GM19438 (cell line): ENCODE measurements around the gene MCF2L2.

ENCODE experiments used
- ATAC-seq: cut with Tn5 transposase; IDR thresholded peaks from one replicate; pipeline ENCODE4 v1.9.1; 2021; ENCODE audit warnings: low read depth; ENCODE audit not compliant: unreplicated experiment

Gene MCF2L2

GRCh38 chr3:183149915-183150750 lies 278.3 kb downstream of the MCF2L2 start:
- ATAC-seq: no peak

DNA sequence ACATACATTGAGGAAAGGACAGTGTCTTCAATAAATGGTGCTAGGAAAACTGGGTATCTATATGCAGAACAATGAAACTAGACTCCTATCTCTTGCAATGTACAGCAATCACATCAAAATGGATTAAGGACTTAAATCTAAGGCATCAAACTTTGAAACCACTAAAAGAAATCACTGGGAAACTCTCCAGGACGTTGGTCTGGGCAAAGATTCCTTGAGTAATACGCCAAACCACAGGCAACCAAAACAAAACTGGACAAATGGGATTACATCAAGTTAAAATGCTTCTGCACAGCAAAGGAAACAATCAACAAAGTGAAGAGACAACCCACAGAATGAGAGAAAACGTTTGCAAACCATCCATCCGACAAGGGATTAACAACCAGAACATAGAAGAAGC lies 280.4 kb downstream of the MCF2L2 start:
- no peak for ATAC-seq

DNA sequence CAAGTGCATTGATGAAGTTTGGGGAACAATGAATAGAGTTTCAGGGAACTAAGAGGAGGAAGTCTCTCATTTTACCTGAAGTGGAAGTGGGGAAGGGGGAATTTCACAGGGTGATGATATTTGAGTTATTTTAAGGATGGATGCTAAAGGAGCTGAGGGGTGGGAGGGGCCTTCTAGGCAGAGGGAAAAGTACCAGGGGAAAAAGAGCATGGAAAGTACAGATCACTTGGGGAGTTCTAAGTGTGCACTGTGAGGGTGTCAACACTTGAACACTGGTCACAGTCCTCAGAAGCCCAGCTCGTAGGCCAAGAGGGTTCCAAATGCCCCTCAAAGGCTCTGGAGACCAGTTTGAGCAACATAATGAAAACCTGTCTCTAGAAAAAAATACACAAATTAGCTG lies 284.1 kb downstream of the MCF2L2 start:
- no peak for ATAC-seq

- no peak for ATAC-seq
Measured at GRCh38 chr3:183142199-183142598, 286.2 kb downstream of the MCF2L2 start.

GRCh38 chr3:183134844-183135243 lies 293.6 kb downstream of the MCF2L2 start:
- ATAC-seq: no peak

DNA sequence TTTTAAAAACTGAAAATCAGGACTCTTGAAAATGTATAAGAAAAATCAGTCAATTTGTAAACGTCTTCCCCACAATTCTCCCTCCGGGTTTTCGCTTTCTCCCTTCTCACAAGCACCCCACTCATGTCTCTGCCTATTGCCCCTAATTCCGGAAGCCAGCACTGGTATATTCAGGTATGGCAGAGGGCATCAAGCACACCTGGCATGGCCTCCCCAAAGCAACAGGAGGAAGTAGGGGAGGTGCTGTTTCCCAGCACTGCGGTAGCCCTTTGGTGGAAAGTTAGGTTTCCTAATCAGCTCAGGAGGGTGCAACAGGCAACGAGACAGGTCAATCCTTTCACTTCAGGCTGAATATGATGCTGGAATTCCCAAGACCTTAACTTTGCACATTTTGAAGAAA lies 296.0 kb downstream of the MCF2L2 start:
- ATAC-seq: no peak

DNA sequence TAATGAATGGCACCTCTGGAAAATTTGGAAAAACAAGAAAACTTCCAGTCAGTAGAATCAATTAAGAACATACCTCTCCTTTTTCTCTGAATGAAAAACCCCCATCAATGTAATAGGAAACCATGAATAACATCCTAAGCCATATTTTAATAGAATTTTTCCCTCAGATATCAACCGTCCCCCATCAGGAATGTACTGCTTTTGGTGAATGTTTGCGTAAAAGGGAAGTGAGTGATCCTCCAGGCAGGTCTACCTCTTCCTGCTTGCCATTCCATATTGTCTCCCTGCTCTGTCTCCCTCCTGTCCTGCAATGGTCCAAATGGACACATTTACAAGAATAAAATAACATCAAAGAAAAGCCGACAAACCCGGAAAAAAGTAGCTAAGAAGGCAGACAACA lies 296.7 kb downstream of the MCF2L2 start:
- no peak for ATAC-seq

DNA sequence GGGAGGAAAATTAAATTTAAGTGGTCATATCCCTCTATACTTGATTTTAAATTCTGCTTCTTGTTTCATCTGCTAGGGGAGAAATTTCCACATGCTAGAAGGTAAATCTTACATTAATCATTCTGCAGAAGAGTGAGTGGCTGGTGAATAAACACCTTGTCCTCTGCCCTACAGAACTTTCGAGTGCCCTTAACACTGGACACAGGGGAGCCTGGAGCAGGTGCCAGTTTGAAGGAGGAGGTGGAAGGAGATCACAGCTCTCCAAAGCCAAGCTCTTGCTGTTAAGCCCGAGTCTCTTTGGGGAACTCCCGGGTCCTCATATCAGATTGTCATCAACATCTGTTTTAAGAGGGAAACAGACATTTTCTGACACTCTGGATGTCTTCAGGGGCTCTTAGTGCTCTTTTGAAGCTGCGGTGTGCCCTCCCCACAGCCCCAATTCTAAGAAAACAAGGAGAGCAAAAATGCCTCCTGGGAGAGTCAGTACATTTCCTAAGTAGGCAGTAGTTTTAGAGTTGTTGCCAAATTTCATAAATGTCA lies 297.2 kb downstream of the MCF2L2 start:
- ATAC-seq: no peak

GRCh38 chr3:183129243-183129642 lies 299.2 kb downstream of the MCF2L2 start:
- ATAC-seq: no peak

- ATAC-seq: no peak
Measured at GRCh38 chr3:183128709-183129108, 299.7 kb downstream of the MCF2L2 start.
